ENCODE results near the gene ZNF783. TPM values are rescaled to one million over a fixed set of nuclear protein-coding genes. Genes with fewer than 3 reads are reported as not detected.
"Not testable (repeated sequence)": the region's sequence is repeated elsewhere in the genome, so short reads cannot be mapped to it uniquely, and the experiment has no call there.

ZNF783 gene
- total RNA-seq, 1 experiment from 2014 or later: 3.7 TPM

DNA sequence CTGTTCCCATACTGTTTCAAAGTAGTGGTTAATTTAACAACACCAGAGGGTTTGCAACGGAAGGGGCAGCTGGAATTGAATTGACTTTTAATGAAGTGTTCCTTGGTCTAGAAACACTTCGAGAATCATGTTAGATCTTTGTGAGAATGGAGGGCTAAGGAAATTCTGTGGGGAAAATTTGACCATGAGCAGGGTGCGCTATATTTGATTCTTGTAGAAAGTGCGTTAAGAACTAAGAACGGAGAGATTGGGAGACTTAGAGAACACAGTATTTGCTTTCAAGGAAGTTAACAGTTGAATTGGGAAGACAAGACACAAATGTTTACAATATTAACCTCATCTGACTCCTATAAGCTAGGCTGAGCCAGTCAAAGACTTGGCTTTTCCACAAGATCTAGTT is 21.4 kb upstream of the ZNF783 start:
- DNase-seq (ENCODE audit: low spot score): no peak

GRCh38 chr7:149241696-149242095 is 20.3 kb upstream of the ZNF783 start:
- DNase-seq (ENCODE audit: low spot score): no peak

GRCh38 chr7:149245244-149245643 is 16.8 kb upstream of the ZNF783 start:
- no peak for DNase-seq (ENCODE audit: low spot score)

- DNase-seq (ENCODE audit: low spot score): no peak
Observed at GRCh38 chr7:149245744-149246143, 16.3 kb upstream of the ZNF783 start.

- no peak for DNase-seq (ENCODE audit: low spot score)
Observed at GRCh38 chr7:149248777-149249176, 13.2 kb upstream of the ZNF783 start.

GRCh38 chr7:149250151-149250550 is 11.8 kb upstream of the ZNF783 start:
- DNase-seq (ENCODE audit: low spot score): not testable (repeated sequence)

DNA sequence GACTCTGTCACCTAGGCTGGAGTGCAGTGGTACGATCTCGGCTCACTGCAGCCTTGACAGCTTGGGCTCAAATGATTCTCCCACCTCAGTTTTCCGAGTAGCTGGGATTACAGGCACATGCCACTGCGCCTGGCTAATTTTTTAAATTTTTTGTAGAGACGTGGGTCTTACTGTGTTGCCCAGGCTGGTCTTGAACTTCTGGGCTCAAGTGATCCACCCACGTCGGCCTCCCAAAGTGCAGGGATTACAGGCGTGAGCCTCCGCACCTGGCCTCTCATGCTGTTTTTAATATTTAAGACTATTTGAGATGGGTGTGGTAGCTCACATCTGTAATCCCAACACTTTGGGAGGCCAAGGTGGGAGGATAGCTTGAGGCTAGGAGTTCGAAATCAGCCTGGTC is 10.5 kb upstream of the ZNF783 start:
- not testable (repeated sequence) for DNase-seq (ENCODE audit: low spot score)

DNA sequence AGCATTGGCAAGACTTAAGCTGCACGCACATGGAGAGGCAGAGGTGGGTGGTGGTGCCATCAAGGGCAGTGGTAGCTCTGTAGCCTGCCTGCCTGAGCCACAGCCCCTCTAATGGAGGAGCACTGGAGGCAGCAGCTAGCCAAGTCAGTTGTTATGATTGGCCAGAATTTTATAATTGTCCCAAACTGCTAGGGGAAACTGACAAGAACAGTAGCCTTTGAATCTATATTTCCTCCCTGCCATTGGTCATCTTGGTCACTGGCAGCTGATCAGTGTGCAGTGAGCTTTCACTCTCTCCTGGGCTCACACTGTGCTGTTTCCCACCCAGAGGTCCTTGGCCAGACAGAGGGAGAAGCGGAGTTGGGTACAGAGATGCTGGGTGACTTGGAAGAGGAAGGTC is 9.6 kb upstream of the ZNF783 start:
- DNase-seq (ENCODE audit: low spot score): no peak

- DNase-seq (ENCODE audit: low spot score): no peak
Observed at GRCh38 chr7:149253665-149254064, 8.3 kb upstream of the ZNF783 start.

- no peak for DNase-seq (ENCODE audit: low spot score)
Observed at GRCh38 chr7:149254181-149254858, 7.7 kb upstream of the ZNF783 start.

- DNase-seq (ENCODE audit: low spot score): no peak
Observed at GRCh38 chr7:149255174-149255573, 6.8 kb upstream of the ZNF783 start.

DNA sequence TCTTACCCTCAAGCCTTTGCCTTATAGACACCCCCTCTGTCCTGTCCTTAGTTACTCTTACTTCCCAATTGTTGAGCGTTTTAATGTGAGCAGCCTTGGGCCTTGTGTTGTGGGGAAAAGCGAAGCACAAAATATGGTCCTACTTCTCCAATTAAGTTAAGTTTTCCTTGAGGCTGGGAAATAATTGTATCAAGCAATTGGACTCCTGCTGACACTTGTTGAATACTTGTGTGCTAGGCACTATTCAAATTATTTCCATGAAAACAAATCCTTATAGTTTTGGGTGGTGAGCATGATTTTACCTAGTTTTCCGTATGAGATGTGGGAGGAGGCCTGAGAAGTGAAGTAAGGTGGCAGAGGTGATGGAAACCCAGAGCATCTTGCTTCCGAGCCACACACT is 5.4 kb upstream of the ZNF783 start:
- no peak for DNase-seq (ENCODE audit: low spot score)

GRCh38 chr7:149257146-149257545 is 4.8 kb upstream of the ZNF783 start:
- peak; percentile 11 for DNase-seq (ENCODE audit: low spot score)

DNA sequence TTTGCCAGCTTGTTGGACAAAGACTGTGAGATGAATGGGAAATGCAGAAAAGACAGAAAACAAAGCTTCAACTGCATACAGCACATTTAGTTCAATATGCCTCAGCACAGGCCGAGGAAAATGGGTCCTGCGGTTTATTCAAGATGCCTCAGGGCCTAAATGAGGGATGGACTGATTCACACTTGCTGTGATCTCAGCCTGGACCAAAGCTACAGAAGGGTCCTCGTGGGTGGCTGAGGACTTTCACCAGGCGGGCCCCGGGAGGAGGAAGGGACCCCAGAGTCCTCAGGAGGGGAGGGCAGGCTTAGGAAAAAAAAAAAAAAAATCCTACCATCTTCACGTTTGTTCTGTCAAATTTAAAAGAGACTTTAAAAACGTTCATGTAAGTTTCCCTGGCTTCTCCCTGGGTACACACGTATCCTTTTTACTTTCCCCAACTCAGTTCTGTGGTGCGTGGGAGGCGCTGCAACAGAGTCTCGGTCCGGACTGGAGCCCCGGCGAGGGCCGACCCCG is 624 bp upstream of the ZNF783 start:
- DNase-seq (ENCODE audit: low spot score): peak; percentile 46

GRCh38 chr7:149266451-149266850 is 4.5 kb downstream of the ZNF783 start:
- no peak for DNase-seq (ENCODE audit: low spot score)

DNA sequence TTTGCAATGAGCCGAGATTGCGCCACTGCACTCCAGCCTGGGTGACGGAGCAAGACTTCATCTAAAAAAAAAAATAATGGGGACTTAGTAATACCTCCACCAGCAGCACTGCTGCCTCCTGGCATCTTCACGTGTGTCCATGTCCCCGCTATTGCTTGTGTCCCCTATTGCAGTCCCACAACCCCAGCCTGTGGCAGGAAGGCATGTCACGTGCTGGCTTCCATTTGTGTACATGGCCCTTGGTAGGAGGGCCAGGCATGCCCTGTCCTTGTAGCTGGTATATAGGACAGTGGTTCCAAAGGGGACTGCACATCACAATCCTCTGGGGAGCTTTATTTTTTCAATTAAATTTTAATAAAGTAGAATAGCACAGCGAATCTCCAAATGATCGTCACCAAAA is 5.7 kb downstream of the ZNF783 start:
- DNase-seq (ENCODE audit: low spot score): no peak

GRCh38 chr7:149274424-149274823 is 12.4 kb downstream of the ZNF783 start:
- DNase-seq (ENCODE audit: low spot score): not testable (repeated sequence)

DNA sequence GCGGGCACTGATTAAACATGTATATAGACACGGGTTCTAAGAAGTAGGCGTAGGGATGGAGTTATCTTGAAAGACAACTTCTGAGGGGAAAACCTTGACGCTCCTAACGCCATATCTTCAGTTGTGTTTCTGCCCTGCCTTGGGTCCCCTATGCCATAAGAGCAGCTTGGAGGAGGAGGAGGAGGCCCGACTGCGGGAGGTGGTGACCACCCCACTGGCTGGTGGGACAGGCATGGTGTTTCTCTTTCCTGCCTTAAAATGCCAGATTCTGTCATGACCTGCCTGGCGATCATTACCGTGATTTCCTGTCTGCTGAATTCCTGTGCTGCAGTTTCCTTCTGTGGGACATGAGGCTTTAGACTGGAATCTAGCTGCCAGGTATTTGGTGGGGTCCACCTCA is 15.9 kb downstream of the ZNF783 start:
- no peak for DNase-seq (ENCODE audit: low spot score)

- no peak for DNase-seq (ENCODE audit: low spot score)
Observed at GRCh38 chr7:149278396-149278795, 16.4 kb downstream of the ZNF783 start.

DNA sequence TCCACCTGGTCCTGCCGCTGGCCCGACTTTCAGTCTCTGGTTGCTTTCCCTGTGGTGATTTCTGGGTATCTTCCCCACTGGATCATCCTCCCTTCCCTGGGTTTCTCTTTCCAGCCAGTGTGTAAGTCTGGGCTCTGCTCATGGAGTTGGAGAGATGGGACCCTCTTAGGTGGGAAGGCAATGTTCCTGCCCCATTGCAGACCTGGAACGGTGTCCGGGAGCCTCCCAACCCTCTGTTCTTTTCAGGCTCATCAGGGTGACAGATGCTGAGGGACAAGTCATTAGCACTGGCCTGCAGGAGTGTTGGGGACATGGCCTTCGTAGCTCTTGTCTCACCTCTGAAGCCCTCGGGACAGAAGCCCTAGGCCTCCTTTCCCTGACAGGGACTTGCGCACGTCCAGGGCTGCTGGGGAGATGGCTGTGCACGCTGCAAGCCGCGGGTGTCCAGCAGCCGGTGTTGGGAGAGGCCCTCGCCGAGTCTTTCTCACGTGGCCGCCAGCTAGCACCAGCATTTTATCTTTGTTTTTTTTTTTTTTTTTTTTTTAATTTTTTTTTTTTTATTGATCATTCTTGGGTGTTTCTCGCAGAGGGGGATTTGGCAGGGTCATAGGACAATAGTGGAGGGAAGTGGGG is 17.2 kb downstream of the ZNF783 start:
- DNase-seq (ENCODE audit: low spot score): no peak

DNA sequence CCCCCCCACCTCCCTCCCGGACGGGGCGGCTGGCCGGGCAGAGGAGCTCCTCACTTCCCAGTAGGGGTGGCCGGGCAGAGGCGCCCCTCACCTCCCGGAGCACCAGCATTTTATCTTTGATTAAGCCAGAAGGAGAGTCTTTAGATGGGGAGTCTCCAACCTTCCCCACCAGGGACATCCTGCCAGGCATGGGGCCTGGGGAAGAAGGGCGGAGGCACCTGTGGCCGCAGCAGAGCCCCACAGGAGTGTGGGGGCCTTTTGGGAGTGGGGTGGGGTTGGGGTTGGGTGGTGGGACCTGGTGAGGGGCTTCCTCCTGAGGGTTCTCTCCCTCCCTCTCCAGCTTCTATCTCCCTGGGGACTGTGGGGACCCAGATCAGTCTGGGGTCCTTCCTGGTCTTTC is 18.2 kb downstream of the ZNF783 start:
- no peak for DNase-seq (ENCODE audit: low spot score)

DNA sequence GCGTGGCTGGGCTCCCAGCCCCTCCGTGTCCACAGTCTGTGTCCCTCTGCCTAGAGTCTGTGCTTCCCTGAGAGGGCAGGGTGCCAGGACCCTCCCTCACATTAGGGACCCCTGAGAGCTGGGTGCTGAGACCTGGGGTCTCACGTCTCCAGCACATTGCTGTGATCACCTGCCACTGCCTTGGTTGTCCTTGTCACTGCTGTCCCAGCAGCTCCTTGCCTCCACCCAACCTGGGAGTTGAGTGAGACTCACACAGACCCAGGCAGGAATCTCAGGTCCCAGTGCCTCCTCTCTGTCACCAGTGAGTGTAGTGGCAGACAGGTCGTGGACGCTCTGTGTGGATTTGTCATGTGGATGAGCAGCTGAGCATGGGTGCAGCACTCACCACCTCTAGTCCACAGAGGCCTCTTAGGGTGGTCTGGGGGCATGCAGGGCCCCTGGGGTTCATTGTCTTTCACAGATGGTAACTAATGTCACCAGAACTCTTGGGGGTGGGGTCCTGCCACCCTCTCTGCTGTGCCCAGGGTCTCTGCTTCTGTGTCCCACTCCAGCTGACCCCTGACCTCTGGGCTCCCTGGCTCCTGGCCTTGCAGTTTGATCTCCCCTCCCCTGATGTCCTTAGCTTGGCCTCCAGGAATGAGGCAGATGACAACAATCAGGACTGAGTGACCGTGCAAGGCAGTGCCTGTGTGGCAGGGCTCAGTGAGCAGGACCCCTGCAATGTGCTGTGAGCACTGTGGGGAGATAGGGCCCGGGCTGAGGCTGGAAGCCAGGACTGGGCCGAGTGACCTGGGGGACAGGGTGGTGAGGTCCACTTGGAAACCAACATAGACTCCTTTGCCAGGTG is 18.9 kb downstream of the ZNF783 start:
- DNase-seq (ENCODE audit: low spot score): no peak

All from A172 (cell line).